Measurements from ENCODE around the gene HPCAL1.

The HPCAL1 gene

GRCh38 chr2:10355471-10356438 is 53.1 kb downstream of the HPCAL1 start:
- DNase-seq (ENCODE audit: low spot score), result no peak

GRCh38 chr2:10356439-10356811 is 53.7 kb downstream of the HPCAL1 start:
- DNase-seq (ENCODE audit: low spot score), result no peak

- DNase-seq (ENCODE audit: low spot score), result no peak
These were observed 54.8 kb downstream of the HPCAL1 start for GRCh38 chr2:10357193-10358169.

GRCh38 chr2:10359246-10359645 is 56.5 kb downstream of the HPCAL1 start:
- no peak for DNase-seq (ENCODE audit: low spot score)

GRCh38 chr2:10359731-10360329 is 57.1 kb downstream of the HPCAL1 start:
- DNase-seq (ENCODE audit: low spot score), result no peak

- no peak for DNase-seq (ENCODE audit: low spot score)
These were observed 57.8 kb downstream of the HPCAL1 start for GRCh38 chr2:10360460-10360849.

GRCh38 chr2:10360850-10361588 is 58.3 kb downstream of the HPCAL1 start:
- no peak for DNase-seq (ENCODE audit: low spot score)

- no peak for DNase-seq (ENCODE audit: low spot score)
These were observed 59.6 kb downstream of the HPCAL1 start for GRCh38 chr2:10362096-10362897.

GRCh38 chr2:10362898-10363454 is 60.3 kb downstream of the HPCAL1 start:
- DNase-seq (ENCODE audit: low spot score), result no peak

- DNase-seq (ENCODE audit: low spot score), result no peak
These were observed 61.3 kb downstream of the HPCAL1 start for GRCh38 chr2:10363861-10364610.

- DNase-seq (ENCODE audit: low spot score), result no peak
These were observed 62.7 kb downstream of the HPCAL1 start for GRCh38 chr2:10365412-10365811.

GRCh38 chr2:10366601-10367270 is 64.0 kb downstream of the HPCAL1 start:
- no peak for DNase-seq (ENCODE audit: low spot score)

- DNase-seq (ENCODE audit: low spot score), result no peak
These were observed 65.1 kb downstream of the HPCAL1 start for GRCh38 chr2:10367472-10368439.

GRCh38 chr2:10368491-10369231 is 66.0 kb downstream of the HPCAL1 start:
- DNase-seq (ENCODE audit: low spot score), result no peak

GRCh38 chr2:10369269-10370255 is 66.9 kb downstream of the HPCAL1 start:
- no peak for DNase-seq (ENCODE audit: low spot score)

GRCh38 chr2:10370390-10370789 is 67.7 kb downstream of the HPCAL1 start:
- DNase-seq (ENCODE audit: low spot score), result no peak
